WTC11 (cell line): ENCODE measurements around the gene MCM3AP. TPM values are rescaled to one million over a fixed set of nuclear protein-coding genes. Genes with fewer than 3 reads are reported as not detected.

ENCODE experiments used
- ATAC-seq: fragments of 200-7000 bp; cut with Tn5 transposase; 2 replicates; pipeline ENCODE4 v1.10.0; 2021; ENCODE audit warnings: mild to moderate bottlenecking, moderate library complexity
- CTCF ChIA-PET: fragments of 300-600 bp; sonication (Branson Sonifier 250); formaldehyde crosslinking; loops from one replicate; lab custom pipeline; 2021; ENCODE audit warnings: antibody characterized with exemption; lab: Charles Lee
- POLR2A ChIA-PET: fragments of 350-600 bp; sonication (Branson Sonifier 250); formaldehyde crosslinking; loops from one replicate; lab custom pipeline; 2021; ENCODE audit warnings: antibody characterized with exemption; lab: Charles Lee
- DNase-seq: peaks from one replicate; pipeline ENCODE4 v3.0.0; 2021; ENCODE audit warnings: low spot score
- H3K27ac Mint-ChIP-seq: 2 replicates; pipeline ENCODE4 v1.8.0; 2021; ENCODE audit warnings: mixed read lengths
- H3K27me3 Mint-ChIP-seq: 2 replicates; pipeline ENCODE4 v1.8.0; 2021; ENCODE audit warnings: low read depth, mild to moderate bottlenecking, moderate library complexity, mixed read lengths
- H3K36me3 Mint-ChIP-seq: 2 replicates; pipeline ENCODE4 v1.8.0; 2021; ENCODE audit warnings: mixed read lengths
- H3K4me1 Mint-ChIP-seq: 2 replicates; pipeline ENCODE4 v1.8.0; 2022; ENCODE audit warnings: mixed read lengths
- H3K4me3 Mint-ChIP-seq: 2 replicates; pipeline ENCODE4 v1.8.0; 2021; ENCODE audit warnings: mild to moderate bottlenecking, moderate library complexity, mixed read lengths
- H3K9me3 Mint-ChIP-seq: 2 replicates; pipeline ENCODE4 v1.8.0; 2021; ENCODE audit warnings: mixed read lengths
- ATF1 ChIP-seq: sonication (generic); formaldehyde crosslinking; IDR thresholded peaks from 2 replicates; pipeline ENCODE4 v1.8.1; 2023; ENCODE audit warnings: mild to moderate bottlenecking, moderate library complexity, missing genetic modification reagents
- ERG ChIP-seq: fragments of 250-450 bp; sonication (Bioruptor Pico); IDR thresholded peaks from 2 replicates; pipeline ENCODE4 v1.8.0; 2021; ENCODE audit warnings: mild to moderate bottlenecking
- ETV6 ChIP-seq: sonication (generic); formaldehyde crosslinking; IDR thresholded peaks from 2 replicates; pipeline ENCODE4 v1.8.1; 2022; ENCODE audit warnings: mild to moderate bottlenecking, missing genetic modification reagents
- FOXK1 ChIP-seq: sonication (generic); formaldehyde crosslinking; IDR thresholded peaks from 2 replicates; pipeline ENCODE4 v1.8.0; 2022; ENCODE audit warnings: mild to moderate bottlenecking, moderate library complexity, missing genetic modification reagents
- HMGA2 ChIP-seq: fragments of 250-450 bp; sonication (Bioruptor Pico); IDR thresholded peaks from 2 replicates; pipeline ENCODE4 v1.4.0; 2021; ENCODE audit warnings: mild to moderate bottlenecking, moderate library complexity
- IRF2 ChIP-seq: sonication (generic); formaldehyde crosslinking; IDR thresholded peaks from 2 replicates; pipeline ENCODE4 v1.8.0; 2022; ENCODE audit warnings: low read depth, missing genetic modification reagents, borderline replicate concordance
- MAX ChIP-seq: sonication (generic); formaldehyde crosslinking; IDR thresholded peaks from 2 replicates; pipeline ENCODE4 v1.8.0; 2022; ENCODE audit warnings: mild to moderate bottlenecking, missing genetic modification reagents
- MXD4 ChIP-seq: fragments of 250-450 bp; sonication (Bioruptor Pico); IDR thresholded peaks from 2 replicates; pipeline ENCODE4 v1.8.0; 2021; ENCODE audit warnings: mild to moderate bottlenecking, moderate library complexity, borderline replicate concordance
- NR1H2 ChIP-seq: sonication (generic); formaldehyde crosslinking; IDR thresholded peaks from 2 replicates; pipeline ENCODE4 v1.9.0; 2021; ENCODE audit warnings: mild to moderate bottlenecking, moderate library complexity, missing genetic modification reagents
- OVOL2 ChIP-seq: fragments of 250-450 bp; sonication (Bioruptor Pico); IDR thresholded peaks from 2 replicates; pipeline ENCODE4 v1.9.0; 2021; ENCODE audit warnings: mild to moderate bottlenecking, borderline replicate concordance
- USF1 ChIP-seq: sonication (generic); formaldehyde crosslinking; IDR thresholded peaks from 2 replicates; pipeline ENCODE4 v1.8.0; 2022; ENCODE audit warnings: mild to moderate bottlenecking, missing genetic modification reagents
- USF2 ChIP-seq: sonication (generic); formaldehyde crosslinking; IDR thresholded peaks from 2 replicates; pipeline ENCODE4 v1.8.1; 2023; ENCODE audit warnings: mild to moderate bottlenecking, missing genetic modification reagents, moderate library complexity
- ZBTB43 ChIP-seq: sonication (generic); formaldehyde crosslinking; IDR thresholded peaks from 2 replicates; pipeline ENCODE4 v1.8.1; 2023; ENCODE audit warnings: mild to moderate bottlenecking, missing genetic modification reagents
- ZNF121 ChIP-seq: sonication (generic); formaldehyde crosslinking; IDR thresholded peaks from 2 replicates; pipeline ENCODE4 v1.8.0; 2023; ENCODE audit warnings: missing genetic modification reagents
- ZNF232 ChIP-seq: sonication (generic); formaldehyde crosslinking; IDR thresholded peaks from 2 replicates; pipeline ENCODE4 v1.8.0; 2022; ENCODE audit warnings: mild to moderate bottlenecking, missing genetic modification reagents
- ZNF512 ChIP-seq: sonication (generic); formaldehyde crosslinking; IDR thresholded peaks from 2 replicates; pipeline ENCODE4 v1.8.1; 2022; ENCODE audit warnings: missing genetic modification reagents, borderline replicate concordance
- total RNA-seq: library from RNA; stranded (reverse); gene quantifications from 3 replicates; pipeline ENCODE4 v1.2.3, GENCODE V29; 2021
- TF ChIP-seq, protein P1 (sequence below): fragments of 200-600 bp; IDR thresholded peaks from 2 replicates; pipeline ENCODE4 v1.8.0; 2022; ENCODE audit warnings: antibody characterized with exemption

MCM3AP gene
- total RNA-seq, 1 experiment from 2014 or later = 167 TPM

DNA sequence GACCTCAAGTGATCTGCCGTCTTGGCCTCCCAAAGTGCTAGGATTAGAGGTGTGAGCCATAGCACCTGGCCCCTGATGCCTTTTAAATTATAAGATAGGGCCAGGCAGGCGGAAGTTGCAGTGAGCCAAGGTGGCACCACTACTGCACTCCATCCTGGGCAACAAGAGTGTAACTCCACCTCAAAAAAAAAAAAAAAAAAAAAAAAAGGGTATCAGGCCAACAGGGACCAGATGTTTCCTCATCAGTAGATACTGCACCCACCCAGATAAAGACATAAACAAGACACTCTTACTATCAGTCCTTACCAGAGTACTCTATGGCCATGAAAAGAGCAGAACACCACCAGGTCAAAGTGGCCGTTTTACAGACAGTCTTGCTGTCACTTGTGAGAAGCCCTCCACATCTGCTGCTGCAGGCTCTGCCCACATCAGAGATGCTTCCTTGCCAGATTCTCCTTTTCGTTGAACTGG lies 35.0 kb upstream of the MCM3AP start:
- H3K4me3 Mint-ChIP-seq = peak overlapping the region; percentile 42
- H3K27ac Mint-ChIP-seq = peak overlapping the region; percentile 74

DNA sequence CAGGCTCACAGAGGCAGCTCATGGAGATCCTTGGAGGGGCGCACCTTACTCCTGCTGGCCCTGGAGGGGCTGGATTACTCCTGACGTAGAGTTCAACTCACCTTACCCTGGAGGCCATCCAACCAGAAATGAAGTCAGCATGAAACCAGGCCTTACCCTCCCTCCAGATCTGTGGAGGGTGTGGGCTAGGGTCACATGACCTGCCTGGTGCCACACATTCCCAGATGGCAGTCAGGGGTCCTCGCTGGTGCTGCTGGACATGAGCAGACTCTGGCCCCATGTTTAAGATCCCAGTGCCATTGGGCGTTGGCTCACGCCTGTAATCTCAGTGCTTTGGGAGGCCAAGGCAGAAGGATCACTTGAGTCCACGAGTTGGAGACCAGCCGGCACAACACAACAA lies 33.8 kb upstream of the MCM3AP start:
- no peaks in the 10 kb centered on the region for H3K9me3 Mint-ChIP-seq

More for the DNA sequence above, 35.0 kb upstream of the MCM3AP start:
- no peak for ATAC-seq
- no peak for TF ChIP-seq IRF2 (CRISPR knock-in tag)
- TF ChIP-seq ERG (CRISPR knock-in tag) = no peak
- no peak for TF ChIP-seq ZBTB43 (CRISPR knock-in tag)
- TF ChIP-seq HMGA2 (CRISPR knock-in tag) = no peak
- TF ChIP-seq FOXK1 = no peak
- TF ChIP-seq ZNF232 (CRISPR knock-in tag) = no peak
- no peak for TF ChIP-seq MAX (CRISPR knock-in tag)
- no peak for TF ChIP-seq NR1H2 (CRISPR knock-in tag)
- TF ChIP-seq OVOL2 (CRISPR knock-in tag) = no peak
- TF ChIP-seq ATF1 (CRISPR knock-in tag) = no peak
- TF ChIP-seq ETV6 (CRISPR knock-in tag) = no peak
- H3K4me1 Mint-ChIP-seq = peaks cover 35% of the 10 kb centered on the region
- H3K9me3 Mint-ChIP-seq = no peaks in the 10 kb centered on the region
- ChIA-PET CTCF (no interaction called here), POLR2A (no interaction called here)
- DNase-seq = no peak
- peaks cover 13% of the 10 kb centered on the region for H3K36me3 Mint-ChIP-seq
- H3K27me3 Mint-ChIP-seq = no peaks in the 10 kb centered on the region

More for the DNA sequence above, 33.8 kb upstream of the MCM3AP start:
- no peak overlapping the region for H3K27ac Mint-ChIP-seq
- no peak overlapping the region for H3K4me3 Mint-ChIP-seq
- H3K27me3 Mint-ChIP-seq = no peaks in the 10 kb centered on the region
- ChIA-PET CTCF (no interaction called here), POLR2A (no interaction called here)
- TF ChIP-seq ZNF512 (CRISPR knock-in tag) (no peak), USF1 (CRISPR knock-in tag) (peak; percentile 70), ZNF232 (CRISPR knock-in tag) (no peak), USF2 (CRISPR knock-in tag) (peak; percentile 82), MXD4 (no peak), ZNF121 (CRISPR knock-in tag) (peak; percentile 99)
- TF ChIP-seq, protein P1, sequence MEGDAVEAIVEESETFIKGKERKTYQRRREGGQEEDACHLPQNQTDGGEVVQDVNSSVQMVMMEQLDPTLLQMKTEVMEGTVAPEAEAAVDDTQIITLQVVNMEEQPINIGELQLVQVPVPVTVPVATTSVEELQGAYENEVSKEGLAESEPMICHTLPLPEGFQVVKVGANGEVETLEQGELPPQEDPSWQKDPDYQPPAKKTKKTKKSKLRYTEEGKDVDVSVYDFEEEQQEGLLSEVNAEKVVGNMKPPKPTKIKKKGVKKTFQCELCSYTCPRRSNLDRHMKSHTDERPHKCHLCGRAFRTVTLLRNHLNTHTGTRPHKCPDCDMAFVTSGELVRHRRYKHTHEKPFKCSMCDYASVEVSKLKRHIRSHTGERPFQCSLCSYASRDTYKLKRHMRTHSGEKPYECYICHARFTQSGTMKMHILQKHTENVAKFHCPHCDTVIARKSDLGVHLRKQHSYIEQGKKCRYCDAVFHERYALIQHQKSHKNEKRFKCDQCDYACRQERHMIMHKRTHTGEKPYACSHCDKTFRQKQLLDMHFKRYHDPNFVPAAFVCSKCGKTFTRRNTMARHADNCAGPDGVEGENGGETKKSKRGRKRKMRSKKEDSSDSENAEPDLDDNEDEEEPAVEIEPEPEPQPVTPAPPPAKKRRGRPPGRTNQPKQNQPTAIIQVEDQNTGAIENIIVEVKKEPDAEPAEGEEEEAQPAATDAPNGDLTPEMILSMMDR = no peak
- H3K4me1 Mint-ChIP-seq = peaks cover 34% of the 10 kb centered on the region
- peaks cover 15% of the 10 kb centered on the region for H3K36me3 Mint-ChIP-seq
- no peak for DNase-seq
- ATAC-seq = no peak
